OCI-LY7 (cell line): ENCODE results near the gene EIF4G3. TPM values are rescaled to one million over a fixed set of nuclear protein-coding genes. Genes with fewer than 3 reads are reported as not detected.
"Not testable (repeated sequence)": the region's sequence is repeated elsewhere in the genome, so short reads cannot be mapped to it uniquely, and the experiment has no call there.

Experiments
- BruUV-seq: library from RNA; stranded (reverse); fragments of 400-500 nt; replicated peaks from 2 replicates; lab custom pipeline; 2021; lab: Mats Ljungman, UMichigan
- CTCF ChIA-PET: fragments of 300-600 bp; sonication (Branson Sonifier 250); formaldehyde crosslinking; loops from one replicate; lab custom pipeline; 2022; ENCODE audit warnings: antibody characterized with exemption; ENCODE audit not compliant: unreplicated experiment; lab: Charles Lee
- POLR2A ChIA-PET: fragments of 300-600 bp; sonication (Branson Sonifier 250); formaldehyde crosslinking; loops from one replicate; lab custom pipeline; 2022; ENCODE audit warnings: antibody characterized with exemption; lab: Charles Lee
- DNase-seq: peaks from one replicate; pipeline ENCODE4 v3.0.0-alpha.2; 2015; ENCODE audit warnings: low spot score
- H2AFZ ChIP-seq: fragments of 200-600 bp; sonication (generic), shearing (Covaris generic); 2 replicates; pipeline ENCODE4 v1.6.1; 2014; ENCODE audit warnings: mild to moderate bottlenecking, antibody characterized with exemption, low read length, moderate library complexity
- H3K27ac ChIP-seq: fragments of 200-600 bp; sonication (generic); 2 replicates; pipeline ENCODE4 v1.5.1; 2014; ENCODE audit warnings: mixed run types, low read depth, mild to moderate bottlenecking, moderate library complexity, low read length, inconsistent platforms; ENCODE audit not compliant: poor library complexity, severe bottlenecking
- H3K36me3 ChIP-seq: fragments of 200-600 bp; sonication (generic); 2 replicates; pipeline ENCODE4 v1.6.1; 2014; ENCODE audit warnings: mild to moderate bottlenecking, antibody characterized with exemption, low read length, moderate library complexity, mixed read lengths; ENCODE audit not compliant: insufficient read depth
- H3K4me1 ChIP-seq: fragments of 200-600 bp; sonication (generic); 2 replicates; pipeline ENCODE4 v1.5.1; 2014; ENCODE audit warnings: mild to moderate bottlenecking, low read length; ENCODE audit not compliant: insufficient read depth, poor library complexity, severe bottlenecking
- H3K4me2 ChIP-seq: fragments of 200-600 bp; sonication (generic); 2 replicates; pipeline ENCODE4 v1.6.1; 2014; ENCODE audit warnings: mild to moderate bottlenecking, low read length
- H3K4me3 ChIP-seq: fragments of 200-600 bp; sonication (generic); 2 replicates; pipeline ENCODE4 v1.5.1; 2014; ENCODE audit warnings: mild to moderate bottlenecking, low read depth, low read length; ENCODE audit not compliant: poor library complexity, severe bottlenecking
- H3K79me2 ChIP-seq: fragments of 200-600 bp; sonication (generic); 2 replicates; pipeline ENCODE4 v1.6.1; 2016; ENCODE audit warnings: low read depth, mild to moderate bottlenecking, low read length, moderate library complexity, mixed read lengths; ENCODE audit not compliant: insufficient read depth
- H3K9me2 ChIP-seq: fragments of 200-600 bp; sonication (generic); 2 replicates; pipeline ENCODE4 v1.6.1; 2016; ENCODE audit warnings: mild to moderate bottlenecking, low read length, mixed read lengths; ENCODE audit not compliant: insufficient read depth
- H3K9me3 ChIP-seq: fragments of 200-600 bp; sonication (generic); 2 replicates; pipeline ENCODE4 v1.6.1; 2014; ENCODE audit warnings: mild to moderate bottlenecking, mixed run types, low read length, mixed read lengths
- H4K20me1 ChIP-seq: fragments of 200-600 bp; sonication (generic); 2 replicates; pipeline ENCODE4 v1.6.1; 2014; ENCODE audit warnings: mild to moderate bottlenecking, antibody characterized with exemption, low read length, moderate library complexity, mixed read lengths; ENCODE audit not compliant: insufficient read depth
- CTCF ChIP-seq: fragments of 200-600 bp; sonication (generic); conservative IDR thresholded peaks from 2 replicates; pipeline ENCODE4 v1.5.1; 2014; ENCODE audit warnings: mild to moderate bottlenecking, antibody characterized with exemption, low read length, moderate library complexity, mixed read lengths
- intact Hi-C: fragments of 100-400 bp; cut with micrococcal nuclease; formaldehyde crosslinking; loops from one replicate; pipeline ENCODE4 v1.10.0; 2022; ENCODE audit not compliant: unreplicated experiment
- total RNA-seq, 2 experiments: library from RNA; depleted of rRNA in 1 of 2; stranded (reverse); fragments of >200 nt in 1 of 2; shearing (Covaris generic) in 1 of 2; gene quantifications; 2 replicates each; pipeline ENCODE4 v1.2.3, GENCODE V29; 2014 to 2022

EIF4G3 gene
- total RNA-seq, 2 experiments from 2014 or later, result 28.5 to 62.1 TPM

GRCh38 chr1:21093271-21093958 is 83.3 kb downstream of the EIF4G3 start:
- BruUV-seq, CTCF ChIA-PET, H3K36me3 ChIP-seq, H3K27ac ChIP-seq, H3K4me2 ChIP-seq, H3K4me3 ChIP-seq, DNase-seq, intact Hi-C loops, H2AFZ ChIP-seq, H3K9me3 ChIP-seq, H3K9me2 ChIP-seq, H4K20me1 ChIP-seq, POLR2A ChIA-PET: not testable (repeated sequence)
- H3K4me1 ChIP-seq, result peaks cover 22% of the 10 kb centered on the region
- peaks cover 14% of the 10 kb centered on the region; the same call in 1 of the 2 replicates for H3K79me2 ChIP-seq

GRCh38 chr1:21092545-21092944 is 84.2 kb downstream of the EIF4G3 start:
- H3K9me2 ChIP-seq, H3K9me3 ChIP-seq, intact Hi-C loops, H4K20me1 ChIP-seq, H3K4me3 ChIP-seq, H3K36me3 ChIP-seq, H3K27ac ChIP-seq, H2AFZ ChIP-seq, POLR2A ChIA-PET, CTCF ChIA-PET, BruUV-seq, H3K4me2 ChIP-seq, DNase-seq: not testable (repeated sequence)
- peaks cover 22% of the 10 kb centered on the region for H3K4me1 ChIP-seq
- H3K79me2 ChIP-seq, result peaks cover 14% of the 10 kb centered on the region; the same call in 1 of the 2 replicates

GRCh38 chr1:21091053-21091690 is 85.5 kb downstream of the EIF4G3 start:
- H2AFZ ChIP-seq, CTCF ChIA-PET, H3K9me3 ChIP-seq, DNase-seq, intact Hi-C loops, H3K9me2 ChIP-seq, H3K27ac ChIP-seq, H4K20me1 ChIP-seq, BruUV-seq, H3K4me3 ChIP-seq, POLR2A ChIA-PET: not testable (repeated sequence)
- Histone ChIP-seq H3K4me1 (peaks cover 22% of the 10 kb centered on the region), H3K36me3 (peaks cover 11% of the 10 kb centered on the region; the same call in 1 of the 2 replicates), H3K79me2 (peaks cover 14% of the 10 kb centered on the region; the same call in 1 of the 2 replicates), H3K4me2 (peak overlapping the region; percentile 50; the same call in 1 of the 2 replicates)

- intact Hi-C loops, result no loop called here
- H3K9me2 ChIP-seq, result no peaks in the 10 kb centered on the region
- ChIA-PET POLR2A (no interaction called here), CTCF (no interaction called here)
- H3K27ac ChIP-seq, result peak overlapping the region; percentile 1
- no peaks in the 10 kb centered on the region for H3K9me3 ChIP-seq
- H3K4me2 ChIP-seq, result peak overlapping the region; percentile 50
- peaks cover 14% of the 10 kb centered on the region; the same call in 1 of the 2 replicates for H3K79me2 ChIP-seq
- H3K4me3 ChIP-seq, result no peak overlapping the region
- TF ChIP-seq CTCF, result no peak
- peaks cover 13% of the 10 kb centered on the region; the same call in 1 of the 2 replicates for H3K36me3 ChIP-seq
- BruUV-seq, result no TSS peak
- no peaks in the 10 kb centered on the region for H4K20me1 ChIP-seq
- peaks cover 22% of the 10 kb centered on the region for H3K4me1 ChIP-seq
- no peak overlapping the region for H2AFZ ChIP-seq
- no peak for DNase-seq
Observed at GRCh38 chr1:21090463-21090862, 86.2 kb downstream of the EIF4G3 start.
